HEK293T (cell line): ENCODE results near the gene CORT.
"Not testable (repeated sequence)": the region's sequence is repeated elsewhere in the genome, so short reads cannot be mapped to it uniquely, and the experiment has no call there.

ENCODE experiments used
- CTCF ChIA-PET: fragments of 350-600 bp; formaldehyde crosslinking; extraction: SDS; loops from one replicate; lab custom pipeline; 2021; ENCODE audit warnings: antibody characterized with exemption, inconsistent platforms; lab: Yijun Ruan, JAX
- POLR2A ChIA-PET: fragments of 350-600 bp; formaldehyde crosslinking; extraction: SDS; loops from one replicate; lab custom pipeline; 2020; ENCODE audit warnings: antibody characterized with exemption, inconsistent platforms; lab: Yijun Ruan, JAX
- DNase-seq: peaks from one replicate; pipeline ENCODE4 v3.0.0; 2012; ENCODE audit warnings: mixed read lengths; ENCODE audit errors: extremely low spot score
- ARNT ChIP-seq: fragments of 450-650 bp; IDR thresholded peaks from 2 replicates; pipeline ENCODE4 v1.6.1; 2017; ENCODE audit warnings: mild to moderate bottlenecking
- BHLHE40 ChIP-seq: fragments of 450-650 bp; IDR thresholded peaks from 2 replicates; pipeline ENCODE4 v1.6.1; 2016; ENCODE audit warnings: mild to moderate bottlenecking, moderate library complexity, borderline replicate concordance
- CTBP1 ChIP-seq: fragments of 450-650 bp; IDR thresholded peaks from 2 replicates; pipeline ENCODE4 v1.6.1; 2016; ENCODE audit warnings: borderline replicate concordance
- ELF4 ChIP-seq: fragments of 450-650 bp; IDR thresholded peaks from 2 replicates; pipeline ENCODE4 v1.6.1; 2017; ENCODE audit warnings: antibody characterized with exemption
- FOXA1 ChIP-seq: fragments of 450-650 bp; IDR thresholded peaks from 2 replicates; pipeline ENCODE4 v1.6.1; 2016; ENCODE audit warnings: mild to moderate bottlenecking
- FOXK2 ChIP-seq: fragments of 450-650 bp; IDR thresholded peaks from 2 replicates; pipeline ENCODE4 v1.6.1; 2016; ENCODE audit warnings: mild to moderate bottlenecking
- FOXM1 ChIP-seq: fragments of 450-650 bp; IDR thresholded peaks from 2 replicates; pipeline ENCODE4 v1.6.1; 2017; ENCODE audit warnings: mild to moderate bottlenecking, borderline replicate concordance
- HDGF ChIP-seq: fragments of 450-650 bp; IDR thresholded peaks from 2 replicates; pipeline ENCODE4 v1.6.1; 2017; ENCODE audit warnings: antibody characterized with exemption, borderline replicate concordance
- L3MBTL2 ChIP-seq: fragments of 450-650 bp; conservative IDR thresholded peaks from 2 replicates; pipeline ENCODE4 v1.6.1; 2016; ENCODE audit warnings: mild to moderate bottlenecking
- LEF1 ChIP-seq: fragments of 450-650 bp; IDR thresholded peaks from 2 replicates; pipeline ENCODE4 v1.6.1; 2017; ENCODE audit warnings: mild to moderate bottlenecking, borderline replicate concordance
- NFRKB ChIP-seq: fragments of 450-650 bp; IDR thresholded peaks from 2 replicates; pipeline ENCODE4 v1.6.1; 2016; ENCODE audit warnings: mild to moderate bottlenecking, moderate library complexity
- PKNOX1 ChIP-seq: fragments of 450-650 bp; IDR thresholded peaks from 2 replicates; pipeline ENCODE4 v1.6.1; 2016
- SP1 ChIP-seq: fragments of 450-650 bp; IDR thresholded peaks from 2 replicates; pipeline ENCODE4 v1.6.1; 2017
- SUZ12 ChIP-seq: fragments of 450-650 bp; IDR thresholded peaks from 2 replicates; pipeline ENCODE4 v1.6.1; 2016; ENCODE audit warnings: mild to moderate bottlenecking
- TARDBP ChIP-seq: fragments of 450-650 bp; IDR thresholded peaks from 2 replicates; pipeline ENCODE4 v1.6.1; 2016
- ZNF384 ChIP-seq: fragments of 450-650 bp; IDR thresholded peaks from 2 replicates; pipeline ENCODE4 v1.6.1; 2016

The CORT gene

GRCh38 chr1:10473145-10473765 is 23.4 kb downstream of the CORT start:
- no peak for DNase-seq
- ChIA-PET CTCF (no interaction called here), POLR2A (interaction anchor here (0.7 to 1.8 kb wide), 4 partner anchors 10 to 44 kb away, joined by 3 to 4 read pairs (median 4); no protein-coding TSS in a partner anchor)
- TF ChIP-seq ELF4 (no peak), HDGF (no peak), CTBP1 (no peak), NFRKB (no peak), TARDBP (no peak), PKNOX1 (no peak), FOXK2 (no peak), L3MBTL2 (no peak), ARNT (no peak), BHLHE40 (no peak), SUZ12 (no peak), ZNF384 (no peak), SP1 (no peak), FOXA1 (no peak), FOXM1 (no peak), LEF1 (no peak)

- DNase-seq, CTCF ChIA-PET, POLR2A ChIA-PET: not testable (repeated sequence)
These were observed 24.4 kb downstream of the CORT start for GRCh38 chr1:10474309-10474612.

- peak; percentile 90 for DNase-seq
- POLR2A ChIA-PET: no interaction called here
- CTCF ChIA-PET: no interaction called here
- TF ChIP-seq TARDBP (no peak), SP1 (no peak), CTBP1 (no peak), FOXK2 (no peak), L3MBTL2 (no peak), BHLHE40 (no peak), HDGF (no peak), ARNT (no peak), FOXM1 (no peak), PKNOX1 (no peak), SUZ12 (no peak)
These were observed 25.0 kb downstream of the CORT start, which contains the start of gene PEX14 for GRCh38 chr1:10474613-10475507. PEX14 (plus strand) TSS chr1:10474950; CDS start chr1:10474967, 17 bp downstream.

GRCh38 chr1:10475510-10475909 is 25.7 kb downstream of the CORT start:
- CTCF ChIA-PET: no interaction called here
- DNase-seq: no peak
- no peak for TF ChIP-seq TARDBP
- TF ChIP-seq FOXM1: no peak
- POLR2A ChIA-PET: no interaction called here

- POLR2A ChIA-PET: interaction anchor here (0.8 kb wide), 1 partner anchor 10 kb away, joined by 3 read pairs; no protein-coding TSS in a partner anchor
- no peak for DNase-seq
- TF ChIP-seq L3MBTL2 (no peak), NFRKB (no peak)
- CTCF ChIA-PET: no interaction called here
These were observed 29.5 kb downstream of the CORT start for GRCh38 chr1:10479296-10479695.

GRCh38 chr1:10480614-10481013 is 30.8 kb downstream of the CORT start:
- POLR2A ChIA-PET: no interaction called here
- CTCF ChIA-PET: no interaction called here
- TF ChIP-seq SUZ12 (no peak), LEF1 (no peak), FOXA1 (no peak), SP1 (no peak), HDGF (no peak), NFRKB (no peak), ZNF384 (no peak), ELF4 (no peak), L3MBTL2 (no peak), FOXK2 (no peak), CTBP1 (no peak), TARDBP (no peak), PKNOX1 (no peak), ARNT (no peak), FOXM1 (no peak), BHLHE40 (no peak)
- no peak for DNase-seq
